IPS-18a (cell line): ENCODE measurements around the gene MRPL12.

ENCODE experiments used
- H3K27ac ChIP-seq: one replicate; pipeline ENCODE4 v1.5.1; 2013; ENCODE audit warnings: low read length
- H3K27me3 ChIP-seq: one replicate; pipeline ENCODE4 v1.6.1; 2013; ENCODE audit warnings: mild to moderate bottlenecking, low read length; ENCODE audit not compliant: control insufficient read depth, insufficient read depth
- H3K36me3 ChIP-seq: one replicate; pipeline ENCODE4 v1.6.1; 2013; ENCODE audit warnings: low read depth, low read length; ENCODE audit not compliant: control insufficient read depth
- H3K4me1 ChIP-seq: one replicate; pipeline ENCODE4 v1.6.1; 2013; ENCODE audit warnings: low read depth, low read length; ENCODE audit not compliant: control insufficient read depth
- H3K4me3 ChIP-seq: one replicate; pipeline ENCODE4 v1.5.1; 2013; ENCODE audit warnings: low read length
- H3K9ac ChIP-seq: one replicate; pipeline ENCODE4 v1.6.1; 2013; ENCODE audit warnings: mild to moderate bottlenecking, low read length, moderate library complexity
- H3K9me3 ChIP-seq: one replicate; pipeline ENCODE4 v1.6.1; 2013; ENCODE audit warnings: low read depth, low read length; ENCODE audit not compliant: control insufficient read depth

MRPL12 gene

DNA sequence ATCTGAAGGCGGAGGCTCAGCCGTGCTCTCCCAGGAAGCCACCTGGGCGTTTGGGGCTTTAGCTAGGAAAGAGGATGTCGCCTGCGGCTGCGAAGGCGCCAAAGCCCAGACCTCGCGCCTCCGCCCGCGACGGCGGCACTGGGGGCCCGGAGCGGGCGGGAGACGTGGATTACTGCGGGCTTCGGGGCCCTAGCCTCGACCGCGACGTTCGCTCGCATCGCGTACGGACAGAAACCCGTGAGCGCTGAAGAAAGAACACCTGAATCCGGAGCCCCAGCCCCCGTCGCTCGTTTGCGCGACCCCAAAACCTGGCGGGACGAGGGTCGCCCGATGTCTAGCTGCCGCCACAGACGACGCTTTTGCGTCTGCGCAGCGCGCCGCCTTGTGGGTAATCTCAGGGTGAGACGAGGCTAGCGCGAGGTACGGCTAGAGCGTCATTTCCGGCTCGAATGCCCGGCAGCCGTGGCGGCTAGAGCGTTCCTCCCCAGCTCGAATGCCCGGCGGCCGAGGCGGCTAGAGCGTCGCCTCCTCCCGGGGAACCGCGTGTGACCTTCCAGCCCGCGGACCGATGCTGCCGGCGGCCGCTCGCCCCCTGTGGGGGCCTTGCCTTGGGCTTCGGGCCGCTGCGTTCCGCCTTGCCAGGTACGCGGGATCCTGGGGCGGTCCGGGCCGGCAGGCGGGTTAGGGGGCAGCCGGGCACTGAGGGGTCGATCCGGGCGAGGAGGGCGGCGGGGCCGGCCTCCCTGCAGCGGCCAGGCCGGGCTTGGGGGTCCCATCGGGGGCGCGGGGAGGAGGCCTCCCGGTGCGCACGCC, at the start of gene MRPL12:
TSS of gene MRPL12 (plus strand) at position 434 of the 813 bp plus-strand sequence. CDS start at position 569, 135 bp downstream.
- H3K9ac ChIP-seq = peak within 1 kb of the TSS; percentile 98
- H3K4me3 ChIP-seq = peak within 1 kb of the TSS; percentile 97
- H3K4me1 ChIP-seq = peaks cover 5% of the 10 kb centered on the region
- no peaks in the 10 kb centered on the region for H3K27me3 ChIP-seq
- H3K36me3 ChIP-seq = peaks cover 46% of the 10 kb centered on the region
- peak within 1 kb of the TSS; percentile 87 for H3K27ac ChIP-seq
- no peaks in the 10 kb centered on the region for H3K9me3 ChIP-seq

DNA sequence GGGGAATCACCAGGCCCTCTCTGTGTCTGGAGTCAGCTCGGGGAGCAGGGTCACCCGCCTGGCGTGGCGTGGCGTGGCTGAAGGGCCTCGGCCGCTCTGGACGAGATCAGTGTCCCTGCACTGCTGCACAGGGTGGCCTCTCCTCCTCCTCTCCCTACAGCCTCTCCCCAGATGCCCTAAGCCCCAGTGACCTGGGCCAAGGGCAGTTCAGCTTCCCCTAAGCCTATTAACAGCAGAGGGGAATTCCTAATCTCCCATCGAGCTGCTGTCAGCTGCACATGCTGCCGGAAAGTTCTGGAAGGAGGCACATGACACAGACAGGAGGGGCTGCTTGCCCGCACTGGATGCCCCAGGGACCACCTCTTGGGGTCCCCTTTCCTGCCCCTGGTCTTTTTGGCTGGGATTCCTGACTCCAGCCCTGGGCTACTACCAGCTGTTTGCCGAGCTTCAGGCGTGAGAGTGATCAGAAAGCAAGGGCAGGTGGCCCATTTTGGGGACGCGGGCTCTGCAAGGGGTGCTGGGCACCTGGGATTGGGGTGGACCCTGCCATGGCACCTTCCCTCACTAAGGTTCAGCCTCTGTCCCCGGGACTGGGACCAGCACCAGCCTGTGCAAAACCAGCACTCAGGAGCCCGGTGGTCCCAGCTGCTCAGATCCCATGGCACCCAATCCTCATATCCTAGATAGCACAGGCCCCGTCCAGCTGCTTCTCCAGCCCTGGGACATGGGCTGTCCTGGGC, 47.6 kb upstream of the MRPL12 start:
- H3K27ac ChIP-seq = no peak overlapping the region
- H3K36me3 ChIP-seq = no peaks in the 10 kb centered on the region
- H3K9ac ChIP-seq = no peak overlapping the region
- no peaks in the 10 kb centered on the region for H3K27me3 ChIP-seq
- no peaks in the 10 kb centered on the region for H3K9me3 ChIP-seq
- H3K4me1 ChIP-seq = peaks cover 6% of the 10 kb centered on the region
- no peak overlapping the region for H3K4me3 ChIP-seq

DNA sequence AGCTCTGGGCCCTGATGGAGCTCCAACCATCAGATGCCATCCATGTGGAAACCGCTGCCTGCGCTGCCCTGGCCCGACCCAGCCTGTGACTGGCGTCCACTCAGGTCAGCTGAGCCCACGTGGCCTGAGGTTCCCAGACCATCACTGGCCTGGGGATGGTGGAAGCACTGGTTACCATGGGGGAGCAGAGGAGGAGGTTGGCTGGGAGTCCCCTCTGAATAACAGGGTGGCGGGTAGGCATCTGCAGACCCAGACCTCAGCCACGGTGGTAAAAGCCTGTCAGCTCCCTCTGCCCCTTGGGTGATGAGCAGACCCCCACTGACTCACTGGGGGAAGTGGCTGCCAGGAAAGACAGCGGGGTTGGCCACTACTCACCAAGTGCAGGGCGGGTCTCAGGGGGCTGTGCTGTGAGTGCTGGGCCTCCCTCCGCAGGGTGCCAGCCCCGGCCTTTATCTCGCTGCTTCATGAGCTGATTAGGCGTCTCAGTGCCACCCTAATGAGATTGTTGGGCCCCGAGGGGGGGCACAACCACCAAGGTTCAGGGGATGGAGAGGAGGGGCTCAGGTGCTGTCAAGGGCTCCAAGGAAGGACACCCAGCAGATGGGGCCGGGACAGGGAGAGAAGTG, 46.9 kb upstream of the MRPL12 start, which contains the start of gene PDE6G:
TSS of gene PDE6G (minus strand) at position 425 of the 626 bp plus-strand sequence. CDS start 3,237 bp downstream, outside the sequence.
- Histone ChIP-seq H3K27me3 (no peaks in the 10 kb centered on the region), H3K27ac (no peak within 1 kb of the TSS), H3K9ac (no peak within 1 kb of the TSS)

DNA sequence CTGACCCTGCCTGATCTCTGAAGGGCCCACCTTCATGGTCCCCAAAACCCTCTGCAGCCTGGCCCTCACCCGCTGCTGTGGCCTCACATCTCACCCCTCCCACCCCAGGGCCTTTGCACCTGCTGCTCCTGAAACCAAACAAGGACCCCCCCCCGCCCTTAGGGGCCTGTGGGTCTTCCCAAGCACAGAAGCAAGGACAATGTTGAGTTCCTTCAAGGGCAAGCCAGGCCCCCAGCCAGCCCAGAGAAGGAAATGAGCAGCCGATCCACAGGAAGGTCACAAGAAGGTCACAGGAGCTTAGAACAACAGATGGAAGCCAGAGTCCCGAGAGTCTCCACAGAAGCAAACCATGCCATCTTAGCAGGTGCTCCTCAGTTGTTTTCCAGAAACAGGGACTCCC, 46.3 kb upstream of the MRPL12 start:
- no peak overlapping the region for H3K27ac ChIP-seq
- H3K27me3 ChIP-seq = no peaks in the 10 kb centered on the region
- no peaks in the 10 kb centered on the region for H3K9me3 ChIP-seq
- peaks cover 6% of the 10 kb centered on the region for H3K4me1 ChIP-seq
- H3K9ac ChIP-seq = no peak overlapping the region
- H3K4me3 ChIP-seq = no peak overlapping the region
- H3K36me3 ChIP-seq = no peaks in the 10 kb centered on the region

More for the DNA sequence above, 46.9 kb upstream of the MRPL12 start, which contains the start of gene PDE6G:
- Histone ChIP-seq H3K4me3 (no peak within 1 kb of the TSS), H3K36me3 (no peaks in the 10 kb centered on the region), H3K9me3 (no peaks in the 10 kb centered on the region), H3K4me1 (peaks cover 6% of the 10 kb centered on the region)

DNA sequence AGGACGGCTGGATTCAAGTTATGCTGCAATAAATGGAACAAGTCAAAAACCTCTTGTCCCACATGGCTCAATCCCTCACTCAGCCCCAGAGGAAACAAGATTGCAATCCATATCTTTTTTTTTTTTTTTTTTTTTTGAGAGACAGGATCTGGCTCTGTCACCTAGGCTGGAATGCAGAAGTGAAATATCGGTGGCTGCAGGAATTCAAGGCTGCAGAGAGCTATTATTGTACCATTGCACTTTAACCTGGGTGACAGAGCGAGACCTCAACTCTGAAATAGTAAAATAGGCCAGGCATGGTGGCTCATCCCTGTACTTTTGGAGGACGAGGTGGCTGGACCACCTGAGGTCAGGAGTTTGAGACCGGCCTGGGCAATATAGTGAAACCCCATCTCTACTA, 44.1 kb upstream of the MRPL12 start:
- no peaks in the 10 kb centered on the region for H3K27me3 ChIP-seq
- H3K27ac ChIP-seq = no peak overlapping the region
- H3K9ac ChIP-seq = no peak overlapping the region
- H3K4me3 ChIP-seq = no peak overlapping the region
- no peaks in the 10 kb centered on the region for H3K36me3 ChIP-seq
- H3K9me3 ChIP-seq = no peaks in the 10 kb centered on the region
- no peaks in the 10 kb centered on the region for H3K4me1 ChIP-seq

DNA sequence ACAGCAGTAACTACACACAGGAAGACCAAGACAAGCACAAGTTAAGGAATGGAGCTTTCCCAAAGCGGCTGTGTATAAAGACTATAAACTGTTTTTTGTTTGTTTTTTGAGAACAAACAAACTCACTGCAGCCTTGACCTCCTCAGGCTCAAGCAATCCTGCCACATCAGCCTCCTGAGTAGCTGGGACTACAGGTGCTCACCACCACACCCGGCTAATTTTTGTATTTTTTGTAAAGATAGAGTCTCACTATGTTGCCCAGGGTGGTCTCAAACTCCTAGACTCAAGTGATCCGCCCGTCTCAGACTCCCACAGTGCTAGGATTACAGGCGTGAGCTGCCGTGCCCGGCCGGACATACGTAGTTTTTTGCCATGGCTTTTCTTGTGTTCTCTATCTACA, 42.7 kb upstream of the MRPL12 start:
- Histone ChIP-seq H3K9ac (no peak overlapping the region), H3K27ac (no peak overlapping the region)

DNA sequence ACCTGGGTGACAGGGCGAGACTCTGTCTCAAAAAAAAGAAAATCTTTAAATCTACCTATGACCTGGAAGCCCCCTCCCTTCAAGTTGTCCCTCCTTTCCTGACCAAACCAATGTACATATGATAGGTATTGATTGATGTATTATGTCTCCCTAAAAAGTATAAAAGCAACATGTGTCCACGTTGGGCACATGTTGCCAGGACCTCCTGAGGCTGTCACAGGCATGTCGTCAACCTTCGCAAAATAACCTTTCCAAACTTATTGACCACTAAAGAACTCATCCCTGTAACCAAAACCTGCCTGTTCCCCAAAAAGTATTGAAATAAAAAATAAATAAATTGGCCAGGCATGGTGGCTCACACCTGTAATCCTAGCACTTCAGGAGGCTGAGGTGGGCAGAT, 41.2 kb upstream of the MRPL12 start:
- H3K4me3 ChIP-seq = no peak overlapping the region
- H3K27ac ChIP-seq = no peak overlapping the region
- H3K9me3 ChIP-seq = no peaks in the 10 kb centered on the region
- H3K27me3 ChIP-seq = no peaks in the 10 kb centered on the region
- no peaks in the 10 kb centered on the region for H3K36me3 ChIP-seq
- H3K4me1 ChIP-seq = peaks cover 7% of the 10 kb centered on the region
- H3K9ac ChIP-seq = no peak overlapping the region

More for the DNA sequence above, 42.7 kb upstream of the MRPL12 start:
- Histone ChIP-seq H3K36me3 (no peaks in the 10 kb centered on the region), H3K27me3 (no peaks in the 10 kb centered on the region), H3K4me3 (no peak overlapping the region), H3K4me1 (peaks cover 4% of the 10 kb centered on the region), H3K9me3 (no peaks in the 10 kb centered on the region)

DNA sequence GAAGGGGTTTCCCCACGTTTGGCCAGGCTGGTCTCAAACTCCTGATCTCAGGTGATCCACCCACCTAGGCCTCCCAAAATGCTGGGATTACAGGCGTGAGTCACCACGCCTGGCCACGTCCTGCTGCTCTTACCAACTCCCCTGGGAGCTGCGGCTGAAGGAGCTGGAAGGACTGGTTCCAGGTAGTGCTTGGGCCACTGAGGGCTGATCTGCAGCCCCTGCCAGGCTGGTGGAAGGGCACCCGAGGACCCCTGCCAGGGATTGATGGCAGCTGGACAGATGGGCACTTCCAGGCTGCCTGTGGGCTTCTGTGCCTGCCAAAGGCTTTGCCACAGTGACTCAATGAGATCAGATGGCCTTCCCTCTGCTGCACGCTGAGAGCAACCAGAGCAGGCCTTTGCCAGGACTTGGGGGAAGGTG, 39.1 kb upstream of the MRPL12 start:
- no peak overlapping the region for H3K27ac ChIP-seq
- no peak overlapping the region for H3K9ac ChIP-seq
- no peak overlapping the region for H3K4me3 ChIP-seq
- H3K27me3 ChIP-seq = no peaks in the 10 kb centered on the region
- peaks cover 9% of the 10 kb centered on the region for H3K36me3 ChIP-seq
- H3K9me3 ChIP-seq = no peaks in the 10 kb centered on the region
- peaks cover 7% of the 10 kb centered on the region for H3K4me1 ChIP-seq

DNA sequence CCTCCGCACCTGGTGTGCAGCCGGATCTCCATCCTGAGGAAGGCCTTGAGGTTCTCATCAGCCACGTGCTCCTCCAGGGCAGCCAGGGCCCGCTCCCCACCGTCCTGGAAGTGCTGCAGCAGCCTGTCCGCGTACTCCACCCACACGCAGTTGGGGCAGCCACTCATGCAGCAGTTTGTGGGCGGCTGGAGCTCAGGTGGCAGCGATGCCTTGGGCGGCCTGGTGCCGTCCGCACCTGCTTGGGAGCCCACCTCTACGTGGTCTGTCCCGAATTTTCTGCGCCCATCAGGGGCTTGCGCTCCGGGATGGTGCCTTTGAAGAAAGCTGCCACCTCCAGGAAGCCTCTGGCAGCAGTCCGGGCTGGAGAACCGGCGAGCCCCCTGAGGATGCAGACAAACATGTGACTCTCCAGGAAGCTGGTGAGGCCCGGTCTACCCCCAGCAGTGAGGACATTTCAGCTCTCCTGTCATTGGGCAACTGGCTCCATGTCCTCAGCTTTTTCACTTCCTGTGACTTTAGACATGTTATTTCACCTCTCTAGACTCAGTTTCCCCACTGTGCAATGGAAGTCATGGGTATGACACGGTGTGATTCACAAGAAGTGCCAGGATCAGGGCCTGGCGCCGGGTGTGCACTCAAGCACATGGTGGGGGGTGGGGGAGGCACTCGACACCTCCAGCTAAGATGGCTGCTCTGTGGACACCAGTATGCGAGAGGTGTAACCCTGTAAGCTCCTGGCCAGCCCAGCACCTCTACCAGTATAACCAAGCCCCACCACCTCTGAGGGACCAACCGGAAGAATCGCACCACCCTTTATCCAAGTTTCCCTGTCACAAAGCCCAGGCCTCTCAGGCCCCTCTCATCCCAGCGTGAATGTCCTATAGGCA, 37.7 kb upstream of the MRPL12 start:
- H3K9ac ChIP-seq = peak overlapping the region; percentile 87
- peaks cover 22% of the 10 kb centered on the region for H3K36me3 ChIP-seq
- H3K27ac ChIP-seq = peak overlapping the region; percentile 12
- H3K27me3 ChIP-seq = no peaks in the 10 kb centered on the region
- H3K9me3 ChIP-seq = no peaks in the 10 kb centered on the region
- peak overlapping the region; percentile 84 for H3K4me3 ChIP-seq
- peaks cover 7% of the 10 kb centered on the region for H3K4me1 ChIP-seq

DNA sequence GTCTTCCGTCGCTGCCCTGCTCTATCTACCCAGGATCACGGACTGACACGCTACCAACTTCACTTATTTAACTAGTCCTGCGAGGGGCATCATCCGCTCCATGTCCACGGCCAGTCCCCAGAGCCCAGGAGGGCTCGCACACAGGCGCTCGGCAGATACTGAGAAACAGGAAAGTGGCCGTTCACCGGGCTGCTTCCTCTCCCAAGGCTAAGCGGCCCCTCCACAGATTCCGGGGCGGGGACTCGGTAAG, 37.1 kb upstream of the MRPL12 start:
- Histone ChIP-seq H3K4me3 (peak overlapping the region; percentile 84), H3K9me3 (no peaks in the 10 kb centered on the region), H3K27ac (peak overlapping the region; percentile 12), H3K9ac (peak overlapping the region; percentile 87), H3K36me3 (peaks cover 24% of the 10 kb centered on the region), H3K27me3 (no peaks in the 10 kb centered on the region), H3K4me1 (peaks cover 7% of the 10 kb centered on the region)
